HCT116 (cell line): Measurements from ENCODE around the gene PARVB.

Experiments
- EZH2 ChIP-seq: fragments of 200-600 bp; sonication (generic); IDR thresholded peaks from 2 replicates; pipeline ENCODE4 v1.6.1; 2017; ENCODE audit warnings: antibody characterized with exemption, mixed run types
- EZH2phosphoT487 ChIP-seq: fragments of 200-600 bp; IDR thresholded peaks from 2 replicates; pipeline ENCODE4 v1.6.1; 2018; ENCODE audit warnings: antibody characterized with exemption, borderline replicate concordance
- POLR2A ChIP-seq: IDR thresholded peaks from 2 replicates; pipeline ENCODE4 v1.7.0; 2011; ENCODE audit warnings: borderline replicate concordance; ENCODE audit not compliant: insufficient read depth, insufficient read length; ENCODE audit errors: extremely low read depth
- POLR2AphosphoS5 ChIP-seq: IDR thresholded peaks from 2 replicates; pipeline ENCODE4 v1.6.1; 2011; ENCODE audit warnings: mild to moderate bottlenecking, low read depth, low read length, moderate library complexity
- SIN3A ChIP-seq: IDR thresholded peaks from 2 replicates; pipeline ENCODE4 v1.6.1; 2012; ENCODE audit warnings: low read depth
- YY1 ChIP-seq: IDR thresholded peaks from 2 replicates; pipeline ENCODE4 v1.6.1; 2011; ENCODE audit warnings: low read length, low read depth, moderate library complexity, mild to moderate bottlenecking; ENCODE audit not compliant: insufficient replicate concordance; ENCODE audit errors: extremely low read depth
- ZNF274 ChIP-seq: fragments of 200-500 bp; sonication (Bioruptor generic); IDR thresholded peaks from 2 replicates; pipeline ENCODE4 v1.6.1; 2014; ENCODE audit warnings: mild to moderate bottlenecking, low read depth, low read length, inconsistent platforms
- TF ChIP-seq, protein P1 (sequence below), 3 experiments: fragments of 200-600 bp in 1 of 3; sonication (generic) in 1 of 3; IDR thresholded peaks in 2 of 3; conservative IDR thresholded peaks in 1 of 3; 2 replicates each; pipeline ENCODE4 v1.5.1; 2012 to 2017; ENCODE audit warnings: low read depth in 2 of 3, low read length in 2 of 3, antibody characterized with exemption in 1 of 3, borderline replicate concordance in 1 of 3, control low read depth in 1 of 3, mild to moderate bottlenecking in 1 of 3, mixed read lengths in 1 of 3, mixed run types in 1 of 3, moderate library complexity in 1 of 3; ENCODE audit not compliant: insufficient read depth in 1 of 3
- TF ChIP-seq, protein P2 (sequence below): IDR thresholded peaks from 2 replicates; pipeline ENCODE4 v1.6.1; 2012
- TF ChIP-seq, protein P3 (sequence below): IDR thresholded peaks from 2 replicates; pipeline ENCODE4 v1.6.1; 2012
- TF ChIP-seq, protein P4 (sequence below): IDR thresholded peaks from 2 replicates; pipeline ENCODE4 v1.6.1; 2012; ENCODE audit warnings: low read depth

DNA sequence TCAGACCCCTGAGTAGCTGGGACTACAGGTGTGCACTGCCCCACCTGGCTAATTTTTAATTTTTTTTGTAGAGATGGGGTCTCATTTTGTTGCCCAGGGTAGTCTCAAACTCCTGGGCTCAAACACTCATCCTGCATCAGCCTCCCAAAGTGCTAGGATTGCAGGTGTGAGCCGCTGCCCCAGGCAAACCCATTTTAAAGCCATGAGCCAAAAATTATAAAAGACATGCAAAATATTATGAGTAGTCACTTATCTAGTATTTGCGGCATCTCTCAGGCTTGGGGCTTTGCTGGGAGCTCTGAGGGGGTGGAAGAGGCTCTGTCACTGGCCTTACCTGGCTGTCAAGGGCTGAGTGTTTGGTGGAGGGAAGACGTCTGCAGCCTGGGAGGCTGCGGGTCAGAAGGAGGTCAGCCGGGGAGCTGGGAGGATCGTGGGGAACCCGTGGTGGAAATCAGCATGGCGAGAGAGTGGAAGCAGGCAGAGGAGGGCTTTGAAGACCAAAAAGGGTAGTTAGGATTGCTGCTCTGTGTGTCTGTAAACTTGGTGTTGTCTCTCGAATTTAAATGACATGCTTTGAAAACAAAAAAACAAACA lies 87.6 kb downstream of the PARVB start:
- TF ChIP-seq POLR2A (no peak), EZH2phosphoT487 (no peak), EZH2 (no peak), ZNF274 (no peak), YY1 (no peak), POLR2AphosphoS5 (no peak), SIN3A (no peak)
- TF ChIP-seq, protein P1, sequence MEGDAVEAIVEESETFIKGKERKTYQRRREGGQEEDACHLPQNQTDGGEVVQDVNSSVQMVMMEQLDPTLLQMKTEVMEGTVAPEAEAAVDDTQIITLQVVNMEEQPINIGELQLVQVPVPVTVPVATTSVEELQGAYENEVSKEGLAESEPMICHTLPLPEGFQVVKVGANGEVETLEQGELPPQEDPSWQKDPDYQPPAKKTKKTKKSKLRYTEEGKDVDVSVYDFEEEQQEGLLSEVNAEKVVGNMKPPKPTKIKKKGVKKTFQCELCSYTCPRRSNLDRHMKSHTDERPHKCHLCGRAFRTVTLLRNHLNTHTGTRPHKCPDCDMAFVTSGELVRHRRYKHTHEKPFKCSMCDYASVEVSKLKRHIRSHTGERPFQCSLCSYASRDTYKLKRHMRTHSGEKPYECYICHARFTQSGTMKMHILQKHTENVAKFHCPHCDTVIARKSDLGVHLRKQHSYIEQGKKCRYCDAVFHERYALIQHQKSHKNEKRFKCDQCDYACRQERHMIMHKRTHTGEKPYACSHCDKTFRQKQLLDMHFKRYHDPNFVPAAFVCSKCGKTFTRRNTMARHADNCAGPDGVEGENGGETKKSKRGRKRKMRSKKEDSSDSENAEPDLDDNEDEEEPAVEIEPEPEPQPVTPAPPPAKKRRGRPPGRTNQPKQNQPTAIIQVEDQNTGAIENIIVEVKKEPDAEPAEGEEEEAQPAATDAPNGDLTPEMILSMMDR (IDR thresholded peaks at IDR 0.05 in 2 of 3, conservative IDR thresholded peaks at IDR 0.05 in 1 of 3; ENCODE audit: borderline replicate concordance in 1 of 3, insufficient read depth in 1 of 3, low read depth in 2 of 3, low read length in 2 of 3) = no peak
- TF ChIP-seq, protein P2, sequence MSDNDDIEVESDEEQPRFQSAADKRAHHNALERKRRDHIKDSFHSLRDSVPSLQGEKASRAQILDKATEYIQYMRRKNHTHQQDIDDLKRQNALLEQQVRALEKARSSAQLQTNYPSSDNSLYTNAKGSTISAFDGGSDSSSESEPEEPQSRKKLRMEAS = no peak
- TF ChIP-seq, protein P3, sequence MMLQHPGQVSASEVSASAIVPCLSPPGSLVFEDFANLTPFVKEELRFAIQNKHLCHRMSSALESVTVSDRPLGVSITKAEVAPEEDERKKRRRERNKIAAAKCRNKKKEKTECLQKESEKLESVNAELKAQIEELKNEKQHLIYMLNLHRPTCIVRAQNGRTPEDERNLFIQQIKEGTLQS = no peak
- TF ChIP-seq, protein P4, sequence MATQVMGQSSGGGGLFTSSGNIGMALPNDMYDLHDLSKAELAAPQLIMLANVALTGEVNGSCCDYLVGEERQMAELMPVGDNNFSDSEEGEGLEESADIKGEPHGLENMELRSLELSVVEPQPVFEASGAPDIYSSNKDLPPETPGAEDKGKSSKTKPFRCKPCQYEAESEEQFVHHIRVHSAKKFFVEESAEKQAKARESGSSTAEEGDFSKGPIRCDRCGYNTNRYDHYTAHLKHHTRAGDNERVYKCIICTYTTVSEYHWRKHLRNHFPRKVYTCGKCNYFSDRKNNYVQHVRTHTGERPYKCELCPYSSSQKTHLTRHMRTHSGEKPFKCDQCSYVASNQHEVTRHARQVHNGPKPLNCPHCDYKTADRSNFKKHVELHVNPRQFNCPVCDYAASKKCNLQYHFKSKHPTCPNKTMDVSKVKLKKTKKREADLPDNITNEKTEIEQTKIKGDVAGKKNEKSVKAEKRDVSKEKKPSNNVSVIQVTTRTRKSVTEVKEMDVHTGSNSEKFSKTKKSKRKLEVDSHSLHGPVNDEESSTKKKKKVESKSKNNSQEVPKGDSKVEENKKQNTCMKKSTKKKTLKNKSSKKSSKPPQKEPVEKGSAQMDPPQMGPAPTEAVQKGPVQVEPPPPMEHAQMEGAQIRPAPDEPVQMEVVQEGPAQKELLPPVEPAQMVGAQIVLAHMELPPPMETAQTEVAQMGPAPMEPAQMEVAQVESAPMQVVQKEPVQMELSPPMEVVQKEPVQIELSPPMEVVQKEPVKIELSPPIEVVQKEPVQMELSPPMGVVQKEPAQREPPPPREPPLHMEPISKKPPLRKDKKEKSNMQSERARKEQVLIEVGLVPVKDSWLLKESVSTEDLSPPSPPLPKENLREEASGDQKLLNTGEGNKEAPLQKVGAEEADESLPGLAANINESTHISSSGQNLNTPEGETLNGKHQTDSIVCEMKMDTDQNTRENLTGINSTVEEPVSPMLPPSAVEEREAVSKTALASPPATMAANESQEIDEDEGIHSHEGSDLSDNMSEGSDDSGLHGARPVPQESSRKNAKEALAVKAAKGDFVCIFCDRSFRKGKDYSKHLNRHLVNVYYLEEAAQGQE = no peak
